Stimulated activated CD8-positive, alpha-beta memory T cell treated with anti-CD3 and anti-CD28 coated beads, Interleukin-7, amount 100 ng/mL, for 24 hours (primary cell): ENCODE measurements around the gene SLC38A10.

Experiments used
- DNase-seq: peaks from one replicate; pipeline ENCODE4 v3.0.0-alpha.2; 2020; ENCODE audit warnings: low read depth

The SLC38A10 gene

DNA sequence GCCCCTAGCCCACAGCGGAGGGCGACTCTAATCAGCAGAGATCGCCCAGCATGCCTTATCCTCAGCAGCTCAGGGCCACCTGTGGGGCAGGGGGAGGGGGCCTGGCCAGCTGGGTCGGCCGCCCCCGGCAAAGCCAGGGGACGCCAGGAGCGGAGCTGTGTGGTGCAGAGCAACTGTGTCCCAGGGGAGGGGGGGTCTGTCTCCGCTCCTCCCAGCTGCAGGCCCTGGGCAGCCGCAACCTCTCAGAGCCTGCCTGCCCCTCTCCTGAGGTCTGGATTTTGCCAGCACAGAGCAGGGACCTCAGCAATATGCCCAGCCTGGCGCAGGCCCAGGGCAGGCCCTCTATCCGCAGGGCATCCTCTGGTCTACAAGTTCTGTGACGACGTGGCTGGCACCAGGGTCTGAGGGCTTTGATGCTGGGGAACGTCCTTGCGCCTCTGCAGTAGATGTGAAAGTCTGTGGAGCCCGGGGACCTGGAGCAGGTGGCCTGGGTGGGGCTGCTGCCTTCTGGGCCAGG is 36.5 kb upstream of the SLC38A10 start:
- no peak for DNase-seq

GRCh38 chr17:81330884-81331245 is 35.8 kb upstream of the SLC38A10 start:
- no peak for DNase-seq

GRCh38 chr17:81329927-81330883 is 35.1 kb upstream of the SLC38A10 start:
- DNase-seq: no peak

DNA sequence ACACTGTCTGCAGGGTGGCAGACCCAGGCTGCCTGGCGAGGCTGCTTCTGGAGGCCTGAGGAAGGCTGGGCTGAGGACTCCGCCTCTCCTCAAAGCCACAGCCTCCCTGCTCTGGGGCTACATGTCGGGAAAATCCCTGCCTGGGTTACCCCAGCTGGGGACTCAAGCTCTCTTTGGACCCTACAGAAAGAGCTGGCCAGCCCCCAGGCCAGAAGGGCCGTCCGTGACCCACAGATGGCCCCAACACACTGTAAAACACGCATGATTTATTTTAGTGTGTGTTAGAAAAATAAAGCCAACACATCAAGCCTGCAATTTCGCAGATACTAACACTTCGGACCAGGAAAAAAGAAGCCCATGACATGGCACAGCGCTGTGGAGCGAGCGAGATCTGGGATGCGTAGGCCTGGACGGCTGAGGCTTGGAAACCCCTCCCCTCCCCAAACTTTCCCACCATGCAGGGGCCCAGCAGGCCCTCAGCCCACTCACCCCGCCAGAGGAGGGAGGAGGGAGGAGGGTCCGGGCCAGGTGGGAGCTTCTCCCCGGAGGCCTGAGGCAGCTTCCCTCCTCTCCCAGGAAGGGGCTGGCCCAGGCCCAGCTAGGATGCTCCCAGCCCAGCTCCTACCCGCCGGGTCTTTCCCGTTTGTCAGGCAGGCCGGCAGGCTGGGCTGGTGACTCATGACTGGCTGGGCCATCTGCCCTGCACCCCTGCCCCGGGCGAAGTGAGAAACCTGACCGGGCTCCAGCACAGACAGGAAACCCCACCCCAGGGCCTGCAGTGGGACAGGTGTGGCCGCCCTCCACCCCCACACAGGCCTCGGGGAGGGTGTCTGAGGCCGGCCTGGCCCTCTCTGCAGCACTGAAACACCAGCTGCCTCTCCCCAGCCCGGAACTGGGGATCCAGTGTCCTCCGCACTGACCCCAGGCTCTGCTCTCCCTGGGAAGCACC is 34.1 kb upstream of the SLC38A10 start:
- no peak for DNase-seq

DNA sequence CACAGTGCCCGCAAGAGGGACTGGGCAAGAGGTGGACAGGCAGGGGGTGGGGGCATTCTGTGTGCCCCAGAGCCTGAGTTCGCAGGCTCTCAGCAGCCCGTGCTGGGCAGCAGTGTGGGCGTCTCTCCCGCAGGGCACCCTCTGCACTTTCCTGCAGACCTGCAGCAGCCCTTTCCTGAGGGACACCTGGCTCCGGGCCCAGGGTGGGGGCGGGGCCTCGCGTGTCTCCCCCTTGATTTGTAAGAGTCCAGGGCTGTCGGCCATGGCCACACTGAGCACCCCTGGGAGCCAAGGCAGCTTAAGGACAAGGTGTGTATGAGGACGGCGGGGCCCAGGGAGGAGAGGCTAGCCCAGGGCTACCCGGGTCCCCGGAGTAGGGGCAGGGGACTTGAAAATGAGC is 33.4 kb upstream of the SLC38A10 start:
- DNase-seq: no peak

DNA sequence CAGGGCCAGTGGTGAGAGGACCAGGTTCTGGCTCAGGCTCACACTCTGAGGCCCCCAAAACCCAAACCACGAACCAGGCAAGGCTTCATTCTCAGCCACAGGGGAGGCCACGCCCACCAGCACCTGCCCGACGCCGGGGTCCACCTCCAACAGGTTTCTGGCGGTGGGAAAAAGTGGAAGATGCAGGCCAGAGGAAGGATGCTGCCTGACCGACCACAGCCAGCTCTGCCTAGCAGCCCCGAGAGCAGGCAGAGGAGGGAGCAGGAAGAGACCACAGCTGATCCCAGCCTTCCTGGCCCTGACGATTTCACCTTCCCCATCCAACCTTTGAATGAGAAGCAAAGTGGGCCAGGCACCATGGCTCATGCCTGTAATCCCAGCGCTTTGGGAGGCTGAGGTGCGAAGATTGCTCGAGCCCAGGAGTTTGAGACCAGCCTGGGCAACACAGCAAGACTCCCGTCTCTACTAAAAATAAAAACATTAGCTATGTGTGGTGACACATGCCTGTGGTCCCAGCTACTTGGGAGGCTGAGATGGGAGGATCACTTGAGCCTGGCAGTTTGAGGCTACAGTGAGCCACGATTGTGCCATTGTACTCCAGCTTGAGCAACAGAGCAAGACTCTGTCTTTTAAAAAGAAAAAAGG is 30.7 kb upstream of the SLC38A10 start:
- no peak for DNase-seq

GRCh38 chr17:81324851-81325713 is 30.0 kb upstream of the SLC38A10 start:
- DNase-seq: no peak

DNA sequence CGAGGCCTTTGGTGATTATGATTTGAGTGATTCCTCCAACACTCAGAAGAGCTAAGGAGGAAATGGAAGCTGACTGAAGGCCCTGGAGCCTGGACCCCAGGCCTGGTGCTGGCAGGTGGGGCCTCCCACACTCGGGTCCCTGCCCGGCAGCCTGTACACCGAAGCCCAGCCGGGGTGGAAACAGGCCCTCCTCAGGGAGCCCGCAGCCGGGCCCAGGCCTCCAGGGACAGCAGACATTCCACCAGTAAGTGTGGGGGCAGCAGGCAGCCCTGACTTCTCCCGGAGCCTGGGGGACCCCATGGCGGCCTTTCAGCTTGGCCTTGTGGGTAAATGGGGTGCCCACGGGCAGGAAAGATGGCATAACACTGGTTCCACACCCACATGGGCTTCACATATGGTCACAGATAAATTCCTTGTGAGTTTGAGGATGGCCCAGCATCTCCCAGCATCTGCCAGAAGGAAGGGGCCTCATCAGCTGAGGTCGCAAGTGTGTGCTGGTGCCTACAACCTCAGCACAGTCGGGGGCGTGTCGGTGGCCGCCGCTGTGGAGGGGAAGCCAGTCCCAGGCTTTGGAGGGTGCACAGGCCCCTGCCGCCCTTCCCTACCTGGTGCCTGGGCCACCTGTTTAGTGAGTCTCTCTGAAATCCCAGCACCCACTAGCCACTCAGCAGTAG is 29.2 kb upstream of the SLC38A10 start:
- no peak for DNase-seq

DNA sequence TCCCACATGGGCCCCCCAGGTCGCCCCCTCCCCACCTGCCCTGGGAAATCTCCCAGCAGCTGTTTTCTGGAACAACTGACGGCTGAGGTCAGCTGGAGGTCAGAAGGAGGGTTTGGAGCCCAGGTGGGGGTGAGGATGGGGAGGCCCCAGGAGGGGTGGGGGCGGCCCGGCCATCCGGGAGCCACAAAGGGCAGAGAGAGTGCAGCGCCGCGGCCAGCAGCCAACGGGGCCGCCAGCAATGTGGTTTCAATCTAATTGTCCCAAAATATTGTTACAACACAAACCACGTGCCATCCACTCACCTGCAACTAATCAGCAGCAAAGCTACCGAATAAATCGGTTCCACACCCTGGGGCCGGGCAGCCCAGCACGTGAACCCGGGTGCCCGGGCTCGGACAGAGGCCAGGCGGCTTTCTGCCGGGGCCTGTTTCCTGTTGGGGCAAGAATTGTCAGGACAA is 28.3 kb upstream of the SLC38A10 start:
- no peak for DNase-seq

GRCh38 chr17:81323083-81323369 is 27.9 kb upstream of the SLC38A10 start:
- DNase-seq: no peak

DNA sequence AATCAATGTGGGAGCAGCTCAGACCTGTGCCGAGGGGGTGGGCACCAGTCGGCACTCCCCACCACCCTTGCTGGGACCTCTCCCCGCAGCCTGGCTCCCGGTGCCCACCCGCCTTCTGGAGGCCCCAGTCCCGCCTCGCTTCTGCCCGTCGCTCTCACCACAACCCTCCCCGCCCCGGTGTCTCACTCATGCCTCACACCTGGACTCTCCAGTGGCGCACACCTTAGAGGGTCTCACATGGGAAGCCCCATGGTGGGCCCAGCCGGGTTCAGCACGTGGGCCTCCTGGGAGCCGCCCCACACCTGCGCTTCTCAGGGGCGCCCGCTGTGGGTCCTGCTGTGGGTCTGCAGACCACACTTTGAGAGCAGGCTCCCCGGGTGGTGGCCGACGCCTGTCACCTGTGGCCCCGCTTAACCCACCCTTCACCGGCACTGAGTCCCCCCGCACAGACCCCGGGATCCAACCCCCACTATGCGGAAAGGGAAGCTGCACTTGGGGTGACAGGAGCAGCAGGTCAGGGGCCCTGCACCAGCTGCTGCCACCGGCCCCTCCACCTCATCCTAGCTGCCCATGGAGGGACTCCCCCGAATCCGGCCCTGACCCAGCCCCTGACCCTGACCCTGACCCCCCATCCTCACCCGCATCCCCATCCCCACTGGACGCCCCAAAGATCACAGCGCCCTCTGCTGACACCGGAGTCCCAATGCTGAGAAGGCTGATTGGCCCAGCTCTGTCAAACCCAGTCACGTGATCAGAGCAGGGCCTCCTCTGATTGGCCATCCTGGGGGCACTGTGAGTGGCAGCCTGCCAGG is 27.4 kb upstream of the SLC38A10 start:
- no peak for DNase-seq

DNA sequence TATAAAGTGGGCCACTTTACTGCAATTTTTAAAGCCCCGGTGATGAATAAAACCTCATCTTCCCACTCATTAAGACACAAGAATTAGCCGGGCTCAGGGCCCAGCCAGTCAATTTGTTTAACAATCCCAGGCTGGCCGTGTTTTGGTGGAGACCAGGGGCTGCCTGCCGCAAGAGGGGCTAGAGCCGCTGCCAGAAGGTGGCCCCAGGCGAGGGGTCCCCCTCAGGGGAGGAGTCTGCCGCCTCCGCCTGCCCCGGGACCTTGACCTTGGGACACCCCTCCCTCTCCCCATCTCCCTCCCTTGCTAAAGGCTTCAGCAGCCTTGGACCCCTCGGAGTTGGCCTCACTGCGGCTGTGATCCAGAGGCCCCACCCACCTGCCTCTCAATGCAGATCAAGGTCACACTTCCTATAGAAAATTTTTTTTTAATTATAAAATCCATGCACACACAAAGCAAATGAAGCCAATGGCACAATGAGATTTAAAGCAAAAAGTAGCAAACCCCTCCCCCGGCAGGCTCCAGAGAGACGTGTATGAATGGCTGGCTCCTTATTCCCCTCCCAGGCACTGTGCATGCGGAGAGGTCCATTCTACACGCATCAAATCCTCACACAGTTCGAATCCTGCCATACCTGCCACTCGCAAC is 23.0 kb upstream of the SLC38A10 start:
- no peak for DNase-seq

DNA sequence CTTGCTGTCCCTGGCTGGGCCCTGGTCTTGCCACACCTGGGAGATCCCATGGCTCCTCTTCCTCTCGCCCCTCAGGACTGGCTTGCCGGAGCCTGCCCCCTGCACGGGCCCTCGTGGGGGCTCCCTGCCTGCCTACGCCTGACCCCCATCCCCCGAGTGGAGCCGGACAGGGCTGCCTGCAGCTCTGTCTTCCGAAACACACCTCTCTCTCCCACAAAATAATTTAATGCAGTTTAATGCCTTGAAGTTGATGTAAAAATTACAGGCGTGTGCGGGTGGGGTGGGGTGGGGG is 22.4 kb upstream of the SLC38A10 start:
- no peak for DNase-seq

GRCh38 chr17:81315885-81316391 is 20.8 kb upstream of the SLC38A10 start:
- no peak for DNase-seq

GRCh38 chr17:81315129-81315884 is 20.2 kb upstream of the SLC38A10 start:
- DNase-seq: no peak

GRCh38 chr17:81314398-81315081 is 19.4 kb upstream of the SLC38A10 start:
- DNase-seq: no peak

DNA sequence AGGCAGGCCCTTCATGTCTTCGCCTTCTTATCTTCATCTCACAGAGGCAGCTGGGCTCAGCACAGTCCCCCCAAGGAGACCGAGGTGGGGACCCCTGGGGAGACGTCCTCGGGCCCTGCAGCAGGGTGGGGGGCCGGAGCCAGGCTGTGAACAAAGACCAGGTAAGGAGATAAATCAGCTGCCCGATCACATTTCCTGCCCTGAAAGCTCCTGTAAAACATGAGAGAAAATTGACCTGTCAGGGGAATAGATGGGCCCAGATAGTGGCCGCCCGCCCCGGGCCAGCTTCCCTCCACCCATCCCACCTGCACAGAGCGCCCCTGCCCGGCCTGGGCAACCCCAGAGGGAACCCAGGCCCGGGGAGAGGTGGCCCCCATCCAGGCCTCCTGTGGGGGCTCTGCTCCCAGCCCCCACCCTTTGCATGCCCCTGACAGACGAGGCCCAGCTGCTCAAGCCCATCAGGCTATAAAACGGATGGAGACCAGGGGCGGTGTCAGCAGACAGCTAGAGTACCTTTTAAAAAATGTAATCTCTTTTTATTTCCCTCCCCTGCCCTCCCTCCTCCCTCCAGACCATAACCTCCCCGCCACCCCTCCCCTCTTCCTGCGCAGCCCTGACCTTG is 18.8 kb upstream of the SLC38A10 start:
- no peak for DNase-seq
